ENCODE results near the gene KAT5.
"Not testable (repeated sequence)": the region's sequence is repeated elsewhere in the genome, so short reads cannot be mapped to it uniquely, and the experiment has no call there.

The KAT5 gene

GRCh38 chr11:65764434-65764833 is 52.4 kb downstream of the KAT5 start:
- no peaks in the 10 kb centered on the region for H3K9me2 ChIP-seq (replicated peaks; ENCODE audit: control insufficient read depth, low read length)

GRCh38 chr11:65766535-65766934 is 54.5 kb downstream of the KAT5 start:
- H3K27ac ChIP-seq (ENCODE audit: low read depth, low read length), result no peak overlapping the region
- peaks cover 7% of the 10 kb centered on the region for H3K4me1 ChIP-seq (ENCODE audit: control insufficient read depth, low read length)
- H3K36me3 ChIP-seq (ENCODE audit: control insufficient read depth, low read length), result no peaks in the 10 kb centered on the region
- H3K4me2 ChIP-seq (ENCODE audit: low read length), result no peak overlapping the region
- H4K20me1 ChIP-seq (ENCODE audit: control insufficient read depth, insufficient read depth, low read depth, low read length), result no peaks in the 10 kb centered on the region
- H3K9me2 ChIP-seq (replicated peaks; ENCODE audit: control insufficient read depth, low read length), result no peaks in the 10 kb centered on the region
- no peaks in the 10 kb centered on the region for H3K79me2 ChIP-seq (ENCODE audit: control insufficient read depth, low read length)
- TF ChIP-seq CTCF (IDR thresholded peaks at IDR 0.05; ENCODE audit: low read depth, low read length, poor library complexity, severe bottlenecking) (no peak), EZH2phosphoT487 (IDR thresholded peaks at IDR 0.05; ENCODE audit: borderline replicate concordance, low read length) (no peak)
- no peaks in the 10 kb centered on the region for H3K9me3 ChIP-seq (ENCODE audit: control insufficient read depth, insufficient read depth, low read length)
- H3K4me3 ChIP-seq (ENCODE audit: low read length), result no peak overlapping the region
- H3F3A ChIP-seq (ENCODE audit: control insufficient read depth, insufficient read depth), result no peaks in the 10 kb centered on the region
- H3K27me3 ChIP-seq (ENCODE audit: control insufficient read depth, low read length), result no peaks in the 10 kb centered on the region

More at GRCh38 chr11:65764434-65764833, 52.4 kb downstream of the KAT5 start:
- no peaks in the 10 kb centered on the region for H3F3A ChIP-seq (ENCODE audit: control insufficient read depth, insufficient read depth)
- no peak overlapping the region for H3K4me2 ChIP-seq (ENCODE audit: low read length)
- H3K27ac ChIP-seq (ENCODE audit: low read depth, low read length), result no peak overlapping the region
- H3K79me2 ChIP-seq (ENCODE audit: control insufficient read depth, low read length), result no peaks in the 10 kb centered on the region
- TF ChIP-seq EZH2phosphoT487 (IDR thresholded peaks at IDR 0.05; ENCODE audit: borderline replicate concordance, low read length) (no peak), CTCF (IDR thresholded peaks at IDR 0.05; ENCODE audit: low read depth, low read length, poor library complexity, severe bottlenecking) (no peak)
- H4K20me1 ChIP-seq (ENCODE audit: control insufficient read depth, insufficient read depth, low read depth, low read length), result no peaks in the 10 kb centered on the region
- H3K27me3 ChIP-seq (ENCODE audit: control insufficient read depth, low read length), result no peaks in the 10 kb centered on the region
- no peak overlapping the region for H3K4me3 ChIP-seq (ENCODE audit: low read length)
- no peaks in the 10 kb centered on the region for H3K9me3 ChIP-seq (ENCODE audit: control insufficient read depth, insufficient read depth, low read length)
- no peaks in the 10 kb centered on the region for H3K36me3 ChIP-seq (ENCODE audit: control insufficient read depth, low read length)
- H3K4me1 ChIP-seq (ENCODE audit: control insufficient read depth, low read length), result peaks cover under 1% of the 10 kb centered on the region

GRCh38 chr11:65767406-65767805 is 55.4 kb downstream of the KAT5 start:
- no peak overlapping the region for H3K4me3 ChIP-seq (ENCODE audit: low read length)
- H3K36me3 ChIP-seq (ENCODE audit: control insufficient read depth, low read length), result no peaks in the 10 kb centered on the region
- H3F3A ChIP-seq (ENCODE audit: control insufficient read depth, insufficient read depth), result peaks cover 3% of the 10 kb centered on the region; the same call in 1 of the 2 replicates
- no peak overlapping the region for H3K27ac ChIP-seq (ENCODE audit: low read depth, low read length)
- H3K4me2 ChIP-seq (ENCODE audit: low read length), result no peak overlapping the region
- no peaks in the 10 kb centered on the region for H3K9me2 ChIP-seq (replicated peaks; ENCODE audit: control insufficient read depth, low read length)
- H3K9me3 ChIP-seq (ENCODE audit: control insufficient read depth, insufficient read depth, low read length), result no peaks in the 10 kb centered on the region
- H3K4me1 ChIP-seq (ENCODE audit: control insufficient read depth, low read length), result peaks cover 7% of the 10 kb centered on the region
- no peaks in the 10 kb centered on the region for H3K27me3 ChIP-seq (ENCODE audit: control insufficient read depth, low read length)
- H4K20me1 ChIP-seq (ENCODE audit: control insufficient read depth, insufficient read depth, low read depth, low read length), result no peaks in the 10 kb centered on the region
- H3K79me2 ChIP-seq (ENCODE audit: control insufficient read depth, low read length), result no peaks in the 10 kb centered on the region
- no peak for TF ChIP-seq EZH2phosphoT487 (IDR thresholded peaks at IDR 0.05; ENCODE audit: borderline replicate concordance, low read length)
- no peak for TF ChIP-seq CTCF (IDR thresholded peaks at IDR 0.05; ENCODE audit: low read depth, low read length, poor library complexity, severe bottlenecking)

GRCh38 chr11:65767806-65768205 is 55.8 kb downstream of the KAT5 start:
- not testable (repeated sequence) for H3K79me2 ChIP-seq (ENCODE audit: control insufficient read depth, low read length); H3K4me3 ChIP-seq (ENCODE audit: low read length); H3K36me3 ChIP-seq (ENCODE audit: control insufficient read depth, low read length); H4K20me1 ChIP-seq (ENCODE audit: control insufficient read depth, insufficient read depth, low read depth, low read length); H3K27me3 ChIP-seq (ENCODE audit: control insufficient read depth, low read length); H3K4me2 ChIP-seq (ENCODE audit: low read length); H3K27ac ChIP-seq (ENCODE audit: low read depth, low read length); H3K9me3 ChIP-seq (ENCODE audit: control insufficient read depth, insufficient read depth, low read length); H3K9me2 ChIP-seq (replicated peaks; ENCODE audit: control insufficient read depth, low read length); H3F3A ChIP-seq (ENCODE audit: control insufficient read depth, insufficient read depth); H3K4me1 ChIP-seq (ENCODE audit: control insufficient read depth, low read length)
